Peyer's patch (tissue), 4 donors: ENCODE results near the gene PPM1E. TPM values are rescaled to one million over a fixed set of nuclear protein-coding genes. Genes with fewer than 3 reads are reported as not detected.
"Not testable (repeated sequence)": the region's sequence is repeated elsewhere in the genome, so short reads cannot be mapped to it uniquely, and the experiment has no call there.

Experiments used
- DNase-seq, 3 donors: peaks; one replicate each; pipeline ENCODE4 v3.0.0-alpha.2; 2017 to 2019
- H3K27ac ChIP-seq, 4 donors: fragments of 200-600 bp; sonication (generic); one replicate each; pipeline ENCODE4 v1.5.1; 2016 to 2019
- H3K27me3 ChIP-seq, 2 donors: fragments of 200-600 bp; sonication (generic); one replicate each; pipeline ENCODE4 v1.5.1; 2019
- H3K36me3 ChIP-seq, 3 donors: fragments of 200-600 bp; sonication (generic); one replicate each; pipeline ENCODE4 v1.5.1; 2016 to 2019
- H3K4me1 ChIP-seq, 4 donors: fragments of 200-600 bp; sonication (generic); one replicate each; pipeline ENCODE4 v1.5.1; 2016 to 2019
- H3K4me3 ChIP-seq, 4 donors: fragments of 200-600 bp; sonication (generic); 1 replicate in 3 of 4; 2 replicates in 1 of 4; pipeline ENCODE4 v1.5.1; 2016 to 2019; ENCODE audit warnings: mild to moderate bottlenecking in 1 of 4
- H3K9me3 ChIP-seq, 4 donors: fragments of 200-600 bp; sonication (generic); one replicate each; pipeline ENCODE4 v1.5.1; 2016 to 2019; ENCODE audit warnings: mild to moderate bottlenecking in 1 of 4
- CTCF ChIP-seq, 6 experiments: fragments of 450-650 bp in 4 of 6; fragments of 200-600 bp in 2 of 6; sonication (generic) in 1 of 6; IDR thresholded peaks; one replicate each; pipeline ENCODE4 v1.5.1; 2017 to 2019; ENCODE audit warnings: antibody characterized with exemption in 6 of 6, mild to moderate bottlenecking in 3 of 6, moderate library complexity in 1 of 6
- POLR2A ChIP-seq, 2 donors: fragments of 450-650 bp; IDR thresholded peaks; one replicate each; pipeline ENCODE4 v1.5.1; 2017; ENCODE audit warnings: antibody characterized with exemption in 2 of 2, mild to moderate bottlenecking in 2 of 2, moderate library complexity in 2 of 2
- total RNA-seq, 4 donors: library from RNA; depleted of rRNA; stranded (reverse); fragments of >200 nt; gene quantifications; one replicate each; pipeline ENCODE4 v1.1.0, GENCODE V29; 2016

PPM1E gene
- total RNA-seq, 4 donors from 2014 or later, result 0.13 to 0.18 TPM; not detected in 2

- Histone ChIP-seq H3K27ac (no peak overlapping the region), H3K36me3 (no peaks in the 10 kb centered on the region), H3K9me3 (no peaks in the 10 kb centered on the region), H3K4me3 (no peak overlapping the region), H3K27me3 (no peaks in the 10 kb centered on the region), H3K4me1 (no peaks in the 10 kb centered on the region)
- TF ChIP-seq CTCF (IDR thresholded peaks at IDR 0.05) (no peak), POLR2A (IDR thresholded peaks at IDR 0.05) (no peak)
- DNase-seq, result no peak
Measured at GRCh38 chr17:58944166-58944565, 188.5 kb downstream of the PPM1E start.

- DNase-seq, result no peak
- Histone ChIP-seq H3K9me3 (peaks cover 0 to 12% (median 5%) of the 10 kb centered on the region in 4 donors), H3K4me1 (no peaks in the 10 kb centered on the region), H3K27ac (no peak overlapping the region), H3K27me3 (no peaks in the 10 kb centered on the region), H3K36me3 (no peaks in the 10 kb centered on the region), H3K4me3 (no peak overlapping the region)
- TF ChIP-seq POLR2A (IDR thresholded peaks at IDR 0.05), result no peak
- TF ChIP-seq CTCF (IDR thresholded peaks at IDR 0.05), result no peak
Measured at GRCh38 chr17:58947411-58947810, 191.8 kb downstream of the PPM1E start.

GRCh38 chr17:58947824-58948223 lies 192.2 kb downstream of the PPM1E start:
- DNase-seq, result no peak
- no peak overlapping the region for H3K4me3 ChIP-seq
- no peak overlapping the region for H3K27ac ChIP-seq
- H3K36me3 ChIP-seq, result no peaks in the 10 kb centered on the region
- H3K4me1 ChIP-seq, result no peaks in the 10 kb centered on the region
- no peaks in the 10 kb centered on the region for H3K27me3 ChIP-seq
- TF ChIP-seq POLR2A (IDR thresholded peaks at IDR 0.05) (no peak), CTCF (IDR thresholded peaks at IDR 0.05) (no peak)
- H3K9me3 ChIP-seq, result peaks cover 0 to 12% (median 5%) of the 10 kb centered on the region in 4 donors

- H3K27ac ChIP-seq, H3K4me1 ChIP-seq, H3K4me3 ChIP-seq, DNase-seq, H3K36me3 ChIP-seq, H3K27me3 ChIP-seq: not testable (repeated sequence)
- peaks cover 0 to 12% (median 5%) of the 10 kb centered on the region in 4 donors for H3K9me3 ChIP-seq
Measured at GRCh38 chr17:58954358-58954757, 198.7 kb downstream of the PPM1E start.

GRCh38 chr17:58956997-58957724 lies 201.5 kb downstream of the PPM1E start:
- TF ChIP-seq CTCF (IDR thresholded peaks at IDR 0.05) (no peak), POLR2A (IDR thresholded peaks at IDR 0.05) (no peak)
- Histone ChIP-seq H3K9me3 (no peaks in the 10 kb centered on the region), H3K27ac (no peak overlapping the region), H3K4me1 (no peaks in the 10 kb centered on the region), H3K4me3 (no peak overlapping the region), H3K27me3 (no peaks in the 10 kb centered on the region), H3K36me3 (no peaks in the 10 kb centered on the region)
- DNase-seq, result no peak

- not testable (repeated sequence) for H3K9me3 ChIP-seq, H3K4me1 ChIP-seq, H3K27ac ChIP-seq, H3K27me3 ChIP-seq, H3K4me3 ChIP-seq, H3K36me3 ChIP-seq, DNase-seq
Measured at GRCh38 chr17:58957725-58958073, 202.0 kb downstream of the PPM1E start.

- DNase-seq, result no peak
- no peak overlapping the region for H3K4me3 ChIP-seq
- TF ChIP-seq CTCF (IDR thresholded peaks at IDR 0.05) (peak in 3 of 6 experiments; percentile 18 to 43 (median 35)), POLR2A (IDR thresholded peaks at IDR 0.05) (no peak)
- H3K4me1 ChIP-seq, result no peaks in the 10 kb centered on the region
- no peak overlapping the region for H3K27ac ChIP-seq
- H3K27me3 ChIP-seq, result no peaks in the 10 kb centered on the region
- no peaks in the 10 kb centered on the region for H3K36me3 ChIP-seq
- H3K9me3 ChIP-seq, result no peaks in the 10 kb centered on the region
Measured at GRCh38 chr17:58960068-58960467, 204.4 kb downstream of the PPM1E start.
